Chondrocyte (in vitro differentiated cells): Measurements from ENCODE around the gene FBXL16. TPM values are rescaled to one million over a fixed set of nuclear protein-coding genes. Genes with fewer than 3 reads are reported as not detected.
"Not testable (repeated sequence)": the region's sequence is repeated elsewhere in the genome, so short reads cannot be mapped to it uniquely, and the experiment has no call there.

Experiments used
- DNase-seq: peaks from one replicate; pipeline ENCODE4 v3.0.0; 2021; ENCODE audit warnings: mixed read lengths, low spot score
- H3K27ac Mint-ChIP-seq: one replicate; pipeline ENCODE4 v1.8.0; 2021; ENCODE audit warnings: mild to moderate bottlenecking, moderate library complexity, mixed read lengths; ENCODE audit not compliant: unreplicated experiment
- H3K27me3 Mint-ChIP-seq: 2 replicates; pipeline ENCODE4 v1.8.0; 2021; ENCODE audit warnings: low read depth, mixed read lengths
- H3K36me3 Mint-ChIP-seq: 2 replicates; pipeline ENCODE4 v1.8.0; 2021; ENCODE audit warnings: low read depth, mixed read lengths
- H3K4me1 Mint-ChIP-seq: 2 replicates; pipeline ENCODE4 v1.8.0; 2021; ENCODE audit warnings: low read depth, mild to moderate bottlenecking, mixed read lengths
- H3K4me3 Mint-ChIP-seq: one replicate; pipeline ENCODE4 v1.8.0; 2021; ENCODE audit warnings: mild to moderate bottlenecking, moderate library complexity, mixed read lengths; ENCODE audit not compliant: unreplicated experiment
- H3K9me3 Mint-ChIP-seq: 2 replicates; pipeline ENCODE4 v1.8.0; 2021; ENCODE audit warnings: low read depth, mixed read lengths
- CTCF ChIP-seq: fragments of 200-600 bp; sonication (generic); IDR thresholded peaks from 2 replicates; pipeline ENCODE4 v1.5.0; 2021; ENCODE audit warnings: antibody characterized with exemption, mild to moderate bottlenecking, moderate library complexity
- long read RNA-seq: library from polyadenylated mRNA; stranded (forward); transcript quantifications from one replicate; pipeline ENCODE4 v2.0.0, GENCODE V29; 2021
- total RNA-seq: library from RNA; stranded (reverse); gene quantifications from 3 replicates; pipeline ENCODE4 v1.2.1, GENCODE V29; 2021

Gene FBXL16
- total RNA-seq: 0.53 to 0.87 TPM (median 0.82 TPM) in 3 replicates
- long read RNA-seq, partial matches to known transcripts: 0 of 1 reads
- long read RNA-seq, other reads (novel, unspliced or antisense): 1 of 1 reads

- peaks cover 1% of the 10 kb centered on the region for H3K36me3 Mint-ChIP-seq
- no peak for DNase-seq
- H3K27ac Mint-ChIP-seq: no peak within 1 kb of the TSS
- no peaks in the 10 kb centered on the region for H3K9me3 Mint-ChIP-seq
- peak within 1 kb of the TSS; percentile 22 for H3K4me3 Mint-ChIP-seq
- no peak for TF ChIP-seq CTCF
- peaks cover 43% of the 10 kb centered on the region for H3K27me3 Mint-ChIP-seq
- H3K4me1 Mint-ChIP-seq: peaks cover 6% of the 10 kb centered on the region
These were observed at the start of gene FBXL16 for GRCh38 chr16:705431-706188. TSS of gene FBXL16 (minus strand) at chr16:705801. CDS start at chr16:697405, 8,396 bp downstream.

DNA sequence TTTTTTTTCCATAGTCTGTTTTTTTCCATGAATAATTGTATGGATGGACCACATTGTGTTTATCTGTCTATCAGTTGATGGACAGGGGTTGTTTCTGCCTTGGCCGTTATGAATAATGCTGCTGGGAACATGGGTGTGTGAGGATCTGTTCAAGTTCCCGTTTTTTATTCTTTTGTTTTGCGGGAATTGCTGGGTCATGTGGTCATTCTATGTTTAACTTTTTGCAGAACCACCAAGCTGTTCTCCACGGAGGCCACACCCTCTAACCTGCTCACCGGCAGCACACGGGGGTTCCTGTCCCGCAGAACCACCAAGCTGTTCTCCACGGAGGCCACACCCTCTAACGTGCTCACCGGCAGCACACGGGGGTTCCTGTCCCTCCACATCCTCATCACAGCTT is 49.1 kb upstream of the FBXL16 start:
- Mint-ChIP-seq H3K4me3 (no peak overlapping the region), H3K4me1 (no peaks in the 10 kb centered on the region), H3K36me3 (no peaks in the 10 kb centered on the region), H3K27ac (no peak overlapping the region), H3K27me3 (peaks cover 13% of the 10 kb centered on the region), H3K9me3 (peaks cover 5% of the 10 kb centered on the region)
- no peak for DNase-seq
- TF ChIP-seq CTCF: no peak

GRCh38 chr16:754121-754607 is 48.6 kb upstream of the FBXL16 start:
- H3K4me3 Mint-ChIP-seq, H3K27ac Mint-ChIP-seq, H3K36me3 Mint-ChIP-seq, DNase-seq, H3K4me1 Mint-ChIP-seq, H3K9me3 Mint-ChIP-seq: not testable (repeated sequence)
- H3K27me3 Mint-ChIP-seq: peaks cover 13% of the 10 kb centered on the region

DNA sequence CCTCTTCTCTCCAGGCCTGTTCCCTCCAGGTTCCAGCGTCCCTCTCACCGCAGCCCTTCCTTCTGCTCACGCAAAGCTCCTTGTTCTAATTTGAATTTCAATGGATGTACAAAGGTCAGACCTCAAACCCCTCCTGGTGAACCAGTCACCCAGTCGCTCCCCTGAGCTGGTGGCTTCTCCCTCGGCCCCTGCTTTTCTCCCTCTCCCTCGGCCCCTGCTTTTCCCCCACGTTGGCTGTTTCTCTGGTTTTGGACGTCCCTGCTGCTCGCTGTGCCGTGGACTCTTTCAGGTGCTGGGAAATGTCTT is 46.4 kb upstream of the FBXL16 start:
- DNase-seq: no peak
- Mint-ChIP-seq H3K9me3 (peaks cover 5% of the 10 kb centered on the region), H3K36me3 (no peaks in the 10 kb centered on the region), H3K27ac (peak overlapping the region; percentile 49), H3K4me3 (no peak overlapping the region), H3K4me1 (peaks cover 8% of the 10 kb centered on the region), H3K27me3 (peaks cover 12% of the 10 kb centered on the region)
- no peak for TF ChIP-seq CTCF

DNA sequence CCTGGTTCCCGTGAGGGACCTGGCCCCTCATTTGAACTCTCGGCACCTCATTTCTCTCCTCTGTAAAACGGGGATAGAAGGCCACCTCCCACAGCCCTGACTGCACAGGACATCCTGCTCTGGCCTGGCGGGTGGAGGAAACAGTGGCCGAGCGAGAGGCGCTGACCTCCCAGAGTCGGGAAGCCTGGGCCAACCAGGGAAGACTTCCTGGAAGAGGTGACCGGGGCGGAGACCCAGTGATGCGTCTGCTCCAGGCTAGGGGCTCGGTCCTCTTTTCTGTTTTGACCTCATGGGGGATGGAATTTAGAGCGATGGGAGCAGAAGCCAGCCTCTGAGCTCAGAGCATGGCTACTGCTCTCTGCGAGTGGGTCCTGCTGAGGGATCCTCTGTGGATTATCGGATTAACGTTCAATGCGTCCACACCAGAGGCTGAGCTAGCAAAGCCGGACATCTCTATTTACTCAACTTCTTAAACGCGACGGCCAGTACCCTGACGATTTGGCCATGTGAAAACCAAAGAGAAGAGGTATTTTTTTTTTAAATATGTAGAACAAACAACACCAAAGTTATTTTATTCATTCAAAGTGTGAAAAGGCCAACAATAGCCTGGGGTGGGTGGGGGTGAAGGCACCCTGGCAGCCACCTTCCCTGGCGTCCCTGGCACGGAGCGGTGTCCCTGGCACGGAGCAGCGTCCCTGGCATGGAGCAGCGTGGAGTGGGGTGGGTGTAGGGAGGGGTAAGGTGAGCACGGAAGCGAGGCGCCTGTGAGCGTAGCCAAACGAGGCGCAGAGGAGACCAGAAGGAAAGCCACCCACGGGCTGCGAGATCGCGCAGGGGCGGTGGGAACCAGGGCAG is 45.8 kb upstream of the FBXL16 start:
- Mint-ChIP-seq H3K36me3 (no peaks in the 10 kb centered on the region), H3K4me1 (peaks cover 8% of the 10 kb centered on the region), H3K27ac (no peak overlapping the region), H3K9me3 (peaks cover 2% of the 10 kb centered on the region), H3K27me3 (peaks cover 9% of the 10 kb centered on the region), H3K4me3 (no peak overlapping the region)
- DNase-seq: no peak
- TF ChIP-seq CTCF: no peak
